Retinal pigment epithelial cell (primary cell): ENCODE results near the gene FDXR.

Experiments
- DNase-seq: peaks from one replicate; pipeline ENCODE4 v3.0.0-alpha.2; 2010; ENCODE audit warnings: low read depth
- H3K4me3 ChIP-seq: 2 replicates; pipeline ENCODE4 v1.5.1; 2011; ENCODE audit warnings: mild to moderate bottlenecking, low read length, control low read depth, moderate library complexity
- TF ChIP-seq, protein P1 (sequence below): conservative IDR thresholded peaks from 2 replicates; pipeline ENCODE4 v1.5.1; 2011; ENCODE audit warnings: low read depth, low read length, control low read depth, inconsistent platforms

FDXR gene

DNA sequence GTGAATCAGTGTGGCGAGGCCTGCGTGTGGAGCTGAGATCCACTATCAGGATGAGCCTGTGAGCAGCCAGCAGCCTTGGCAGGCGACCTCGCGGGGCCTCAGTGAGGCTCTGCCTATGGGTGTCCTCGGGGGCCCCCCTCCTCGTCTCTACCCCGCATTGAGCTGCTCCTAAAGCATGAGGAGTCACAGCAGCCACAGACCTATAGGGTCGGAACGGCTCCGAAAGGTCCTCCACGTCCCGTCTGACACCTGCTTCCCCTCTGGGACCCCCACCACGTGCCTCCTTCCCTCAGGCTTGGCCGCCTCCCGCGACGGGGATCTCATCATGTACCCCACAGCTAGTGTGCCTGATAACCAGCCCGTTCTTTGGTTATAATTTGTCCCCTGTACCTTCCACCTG is 41.9 kb downstream of the FDXR start:
- no peak overlapping the region for H3K4me3 ChIP-seq
- no peak for DNase-seq
- TF ChIP-seq, protein P1, sequence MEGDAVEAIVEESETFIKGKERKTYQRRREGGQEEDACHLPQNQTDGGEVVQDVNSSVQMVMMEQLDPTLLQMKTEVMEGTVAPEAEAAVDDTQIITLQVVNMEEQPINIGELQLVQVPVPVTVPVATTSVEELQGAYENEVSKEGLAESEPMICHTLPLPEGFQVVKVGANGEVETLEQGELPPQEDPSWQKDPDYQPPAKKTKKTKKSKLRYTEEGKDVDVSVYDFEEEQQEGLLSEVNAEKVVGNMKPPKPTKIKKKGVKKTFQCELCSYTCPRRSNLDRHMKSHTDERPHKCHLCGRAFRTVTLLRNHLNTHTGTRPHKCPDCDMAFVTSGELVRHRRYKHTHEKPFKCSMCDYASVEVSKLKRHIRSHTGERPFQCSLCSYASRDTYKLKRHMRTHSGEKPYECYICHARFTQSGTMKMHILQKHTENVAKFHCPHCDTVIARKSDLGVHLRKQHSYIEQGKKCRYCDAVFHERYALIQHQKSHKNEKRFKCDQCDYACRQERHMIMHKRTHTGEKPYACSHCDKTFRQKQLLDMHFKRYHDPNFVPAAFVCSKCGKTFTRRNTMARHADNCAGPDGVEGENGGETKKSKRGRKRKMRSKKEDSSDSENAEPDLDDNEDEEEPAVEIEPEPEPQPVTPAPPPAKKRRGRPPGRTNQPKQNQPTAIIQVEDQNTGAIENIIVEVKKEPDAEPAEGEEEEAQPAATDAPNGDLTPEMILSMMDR = no peak

DNA sequence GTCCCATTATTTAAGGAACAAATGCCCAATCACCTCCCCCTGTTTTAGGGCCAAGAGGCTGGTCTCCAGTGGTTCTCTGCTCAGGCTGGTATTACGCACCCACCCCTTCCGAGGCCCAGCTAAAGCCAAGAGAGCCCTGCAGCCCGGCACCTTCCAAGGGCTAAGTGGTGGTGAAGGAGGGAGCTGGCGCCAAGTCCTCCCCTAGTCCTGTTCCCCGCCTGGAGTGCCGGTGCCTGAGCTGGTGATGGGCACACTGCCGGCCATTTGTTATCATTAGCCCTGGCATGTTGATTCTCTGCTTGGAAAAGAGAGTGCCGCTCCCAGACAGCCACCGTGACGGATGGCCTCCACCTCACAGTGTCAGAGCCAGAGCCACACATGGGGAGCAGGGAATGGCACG is 45.0 kb downstream of the FDXR start:
- DNase-seq = no peak
- no peak overlapping the region for H3K4me3 ChIP-seq
- TF ChIP-seq, protein P1 = no peak

DNA sequence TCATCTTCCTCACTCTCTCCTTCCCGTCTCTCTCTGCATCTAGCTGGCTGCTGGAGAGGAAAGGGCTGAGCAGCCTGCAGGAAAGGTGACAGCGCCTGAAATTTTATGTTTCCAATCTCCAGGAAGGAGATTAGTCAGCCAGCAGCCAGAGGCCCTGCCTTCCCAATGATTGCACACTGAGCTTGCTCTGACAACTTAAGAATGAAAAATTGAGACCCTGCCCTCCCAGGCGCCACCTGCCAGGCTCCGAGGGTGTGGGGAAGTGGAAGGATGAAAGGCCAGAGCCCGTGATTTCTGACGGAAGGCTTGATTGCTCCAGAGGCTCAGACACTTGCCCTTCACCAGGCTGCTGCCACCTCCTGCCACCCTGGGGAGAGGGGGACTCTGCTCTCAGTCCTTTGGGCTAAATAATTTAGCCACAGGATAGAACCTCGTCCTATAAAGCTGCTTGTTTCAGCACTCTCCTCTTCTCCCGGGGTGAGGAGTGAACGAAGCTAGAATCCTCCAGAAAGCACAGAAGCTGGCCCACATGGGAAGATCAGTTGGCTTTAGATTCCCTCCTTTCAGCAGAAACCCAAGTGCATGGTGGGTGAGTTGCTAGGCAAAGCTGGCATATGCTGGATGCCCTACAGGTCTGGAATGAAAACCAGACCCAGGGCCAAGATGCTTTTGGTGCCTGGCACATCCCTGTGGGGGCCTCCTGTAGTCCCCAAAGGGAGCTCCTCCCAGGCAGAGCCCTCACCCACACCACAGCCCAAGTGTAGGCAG is 46.7 kb downstream of the FDXR start:
- no peak for DNase-seq
- TF ChIP-seq, protein P1 = no peak
- no peak overlapping the region for H3K4me3 ChIP-seq

DNA sequence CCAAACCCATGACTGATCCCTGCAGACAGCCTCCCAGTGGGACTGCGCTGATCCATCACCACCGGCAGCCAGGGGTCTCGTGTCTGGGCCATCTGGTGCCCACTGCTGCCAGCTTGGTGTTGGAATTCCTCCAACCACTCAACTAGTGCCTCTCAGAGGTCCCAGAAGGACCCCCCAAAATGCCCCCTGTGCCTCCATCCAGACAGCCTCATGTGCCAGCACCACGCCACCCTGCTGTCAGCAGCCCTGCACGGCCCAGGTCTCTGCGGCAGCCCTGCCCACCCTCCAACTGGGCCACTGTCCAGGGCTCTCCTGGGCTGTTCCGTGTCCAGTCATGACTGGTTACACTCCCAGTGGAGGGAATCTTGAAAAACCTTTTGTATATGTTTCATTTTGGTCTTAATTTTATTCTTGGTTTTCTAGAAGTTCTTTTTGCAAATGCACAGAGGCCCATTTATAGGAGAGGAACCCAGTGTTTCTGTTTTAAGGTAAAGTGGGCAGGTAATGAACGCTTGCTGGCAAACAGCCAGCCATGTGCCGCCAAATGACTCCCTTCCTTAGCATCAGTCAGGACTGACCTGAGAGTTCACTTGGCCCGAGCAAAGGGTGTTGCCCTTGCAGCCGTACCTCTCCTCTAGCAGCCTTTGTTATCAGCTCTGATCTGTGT is 47.7 kb downstream of the FDXR start:
- TF ChIP-seq, protein P1 = no peak

DNA sequence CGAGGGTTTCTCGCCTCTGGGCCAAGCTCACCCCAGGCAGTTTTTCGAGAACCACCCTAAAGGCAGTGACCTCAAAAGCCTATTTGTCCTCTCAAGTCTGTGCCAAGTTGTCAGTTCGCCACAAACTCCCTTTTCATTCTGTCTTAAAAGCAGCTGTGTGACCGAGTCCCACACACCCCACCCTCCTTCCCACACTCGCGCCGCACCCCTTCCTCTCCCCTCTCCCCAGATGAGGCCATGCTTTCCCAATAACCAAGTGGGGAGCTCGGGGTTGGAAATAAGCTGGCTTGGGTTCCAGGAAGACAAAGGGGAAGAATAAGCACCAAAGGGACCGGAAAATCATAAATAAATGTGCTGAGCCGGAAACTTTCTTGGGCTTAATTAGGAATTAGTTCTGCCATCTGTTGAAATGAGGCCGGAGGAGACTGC is 49.8 kb downstream of the FDXR start:
- H3K4me3 ChIP-seq = no peak overlapping the region
- no peak for DNase-seq
- TF ChIP-seq, protein P1 = no peak

More for the DNA sequence above, 47.7 kb downstream of the FDXR start:
- no peak overlapping the region for H3K4me3 ChIP-seq
- no peak for DNase-seq

DNA sequence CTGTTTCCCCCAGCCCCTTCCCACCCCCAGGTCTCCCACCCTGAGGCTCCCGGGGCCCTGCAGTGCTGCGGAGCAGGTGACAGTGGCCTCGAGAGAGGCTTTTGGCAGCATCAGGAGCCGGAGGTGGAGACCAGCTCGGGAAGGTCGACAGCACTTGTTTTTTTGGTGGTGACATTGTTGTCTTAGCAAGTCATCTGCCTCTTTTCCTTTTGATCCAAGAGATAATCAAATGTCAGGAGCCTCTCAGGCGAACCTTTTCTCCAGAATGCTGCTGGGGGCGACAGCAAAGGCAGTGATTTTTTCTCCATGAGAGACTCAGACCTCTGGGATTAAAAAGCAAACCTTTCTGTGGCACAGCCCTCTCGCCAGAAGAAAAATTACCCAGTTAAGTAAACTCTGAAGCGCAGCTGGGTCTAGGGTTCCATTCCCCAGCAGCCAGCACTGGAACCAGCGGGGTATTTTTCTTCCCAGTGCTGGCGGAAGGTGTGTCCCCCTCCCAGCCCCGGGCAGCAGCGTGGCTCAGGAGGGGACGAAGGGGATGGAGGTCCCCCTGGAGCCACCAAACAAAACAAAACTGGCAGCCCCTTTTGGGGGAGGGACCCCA is 50.4 kb downstream of the FDXR start:
- TF ChIP-seq, protein P1 = no peak
- no peak overlapping the region for H3K4me3 ChIP-seq
- no peak for DNase-seq
